HG03103 (cell line): ENCODE measurements around the gene TMEM260.
"Not testable (repeated sequence)": the region's sequence is repeated elsewhere in the genome, so short reads cannot be mapped to it uniquely, and the experiment has no call there.

Source experiments
- ATAC-seq: cut with Tn5 transposase; IDR thresholded peaks from one replicate; pipeline ENCODE4 v1.9.1; 2021; ENCODE audit warnings: low read depth; ENCODE audit not compliant: unreplicated experiment

Gene TMEM260

DNA sequence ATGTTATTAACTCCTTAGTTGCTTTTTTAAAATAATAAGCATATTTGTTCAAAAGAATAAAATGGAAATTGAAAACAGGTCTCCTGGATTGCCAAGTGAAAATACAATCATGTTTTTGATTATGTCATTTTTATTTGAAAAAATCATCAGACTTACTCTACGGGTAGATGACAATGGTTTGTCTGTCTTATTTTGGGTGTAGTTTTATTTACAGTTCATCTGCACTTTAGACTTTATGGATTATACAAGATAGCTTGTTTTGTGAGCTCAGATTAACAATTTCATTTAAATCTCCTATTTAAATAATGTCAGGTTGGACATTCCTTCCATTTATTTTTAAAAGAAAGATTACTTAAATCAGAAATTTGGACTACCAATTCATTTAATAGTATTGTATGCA lies 14.8 kb downstream of the TMEM260 start:
- no peak for ATAC-seq

GRCh38 chr14:56598519-56598918 lies 18.9 kb downstream of the TMEM260 start:
- no peak for ATAC-seq

DNA sequence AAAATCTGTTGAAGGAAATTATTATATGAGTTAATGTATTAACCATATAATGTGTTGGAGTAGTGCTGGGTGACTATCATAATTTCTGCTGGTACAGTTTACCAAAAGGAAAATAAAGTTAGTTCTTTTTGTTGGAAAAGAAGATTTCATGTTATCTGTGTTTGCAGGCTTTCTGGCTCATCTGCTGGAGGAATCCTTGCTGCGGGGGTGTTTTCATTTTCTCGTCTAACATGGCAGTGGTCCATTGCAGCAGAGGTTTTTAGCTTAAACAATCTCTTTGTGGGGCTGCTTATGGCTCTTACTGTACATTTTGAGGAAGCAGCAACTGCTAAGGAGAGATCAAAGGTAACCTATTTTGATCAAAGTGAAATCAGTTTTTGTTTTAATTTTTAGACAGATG lies 24.1 kb downstream of the TMEM260 start:
- ATAC-seq = no peak

DNA sequence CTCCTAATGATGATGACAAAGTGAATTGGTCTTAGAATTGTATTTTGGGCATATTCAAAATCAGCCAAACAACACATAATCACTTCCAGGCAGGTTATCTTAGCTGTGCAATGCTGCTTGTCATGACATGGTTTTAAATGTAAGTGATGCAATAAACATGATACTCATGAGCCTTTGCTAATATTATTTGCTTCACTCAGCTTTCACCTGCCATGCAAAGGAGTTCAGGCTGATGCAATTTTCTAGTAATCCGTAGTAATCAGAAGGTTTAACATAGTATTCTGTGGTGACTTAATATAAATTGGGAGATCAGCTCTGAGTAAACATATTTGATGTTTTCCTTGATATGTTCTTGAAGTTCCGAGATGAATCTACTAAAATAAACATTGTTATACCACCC lies 29.1 kb downstream of the TMEM260 start:
- ATAC-seq = no peak

GRCh38 chr14:56611663-56612062 lies 32.1 kb downstream of the TMEM260 start:
- ATAC-seq = not testable (repeated sequence)

DNA sequence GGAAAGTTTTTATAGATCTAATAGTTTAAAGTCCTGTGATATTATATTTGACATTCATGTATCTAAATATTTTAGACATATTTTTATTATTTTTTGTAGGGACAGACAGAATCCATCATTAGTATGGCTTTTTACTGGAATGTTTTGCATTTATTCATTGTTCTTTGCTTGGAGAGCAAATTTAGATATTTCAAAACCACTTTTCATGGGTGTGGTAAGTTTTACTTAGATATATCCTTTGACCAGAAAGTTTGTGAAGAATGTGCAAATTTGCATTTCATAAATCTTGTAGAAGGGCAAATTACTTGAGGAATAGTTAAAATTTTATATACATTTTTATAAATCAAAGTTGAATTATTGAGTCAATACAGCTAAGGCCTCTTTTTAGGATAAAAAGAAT lies 37.5 kb downstream of the TMEM260 start:
- ATAC-seq = no peak

DNA sequence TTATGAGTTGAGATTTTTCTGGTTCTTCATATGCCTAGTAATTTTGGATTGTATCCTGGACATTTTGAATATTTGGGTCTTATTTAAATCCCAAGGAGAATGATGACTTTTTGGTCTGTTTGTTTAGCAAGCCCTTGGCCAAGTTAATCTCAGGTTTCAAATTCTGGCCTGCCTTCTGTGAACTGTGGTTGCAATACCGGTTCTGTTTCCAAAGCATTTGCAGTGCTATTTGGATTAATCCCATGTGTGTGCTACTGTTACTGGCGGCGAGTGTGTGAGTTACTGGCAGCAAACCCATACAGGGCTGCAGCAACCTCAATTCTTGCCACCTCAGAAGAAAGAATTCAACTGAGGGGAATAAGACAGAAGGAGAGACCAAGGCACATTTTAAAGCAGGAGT lies 51.1 kb downstream of the TMEM260 start:
- no peak for ATAC-seq

GRCh38 chr14:56632195-56632594 lies 52.6 kb downstream of the TMEM260 start:
- ATAC-seq = no peak

DNA sequence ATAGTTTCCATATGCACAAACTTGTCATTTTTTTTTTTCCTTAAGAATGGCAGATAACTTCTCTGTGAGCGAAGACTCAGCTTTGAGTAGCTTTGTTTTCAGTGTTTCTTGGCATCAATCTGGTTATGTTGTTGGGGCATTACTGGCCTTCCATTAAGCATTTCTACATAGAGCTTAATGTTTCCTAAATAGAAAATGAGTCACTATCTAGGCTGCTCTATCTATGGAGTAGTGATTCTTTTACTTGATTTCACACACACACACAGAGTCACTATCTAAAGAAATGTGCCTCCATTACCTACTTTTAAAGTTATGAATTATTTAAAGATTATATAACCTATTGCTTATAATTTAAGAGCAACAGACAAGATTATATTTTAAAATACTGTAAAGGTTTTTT lies 53.9 kb downstream of the TMEM260 start:
- no peak for ATAC-seq

DNA sequence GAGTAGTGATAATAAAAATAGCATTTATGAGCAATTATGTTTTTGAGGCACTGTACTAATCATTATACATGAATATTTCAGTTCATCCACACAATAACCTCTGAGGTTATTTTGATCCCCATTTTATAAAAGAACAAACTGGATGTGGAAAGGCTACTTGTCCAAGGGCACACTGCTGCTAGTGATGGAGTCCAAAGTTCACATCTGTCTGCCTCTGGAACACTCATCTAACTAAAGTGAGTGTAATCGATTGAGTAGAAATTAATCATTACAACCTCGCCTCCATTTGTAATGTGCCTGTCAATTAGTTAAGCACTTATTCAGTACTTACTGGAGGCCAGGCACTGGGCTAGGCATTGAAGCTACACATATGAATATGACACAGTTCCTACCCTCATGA lies 55.4 kb downstream of the TMEM260 start:
- no peak for ATAC-seq

- no peak for ATAC-seq
Measured at GRCh38 chr14:56647493-56647892, 67.9 kb downstream of the TMEM260 start.

GRCh38 chr14:56648508-56649301 lies 69.1 kb downstream of the TMEM260 start:
- ATAC-seq = no peak

DNA sequence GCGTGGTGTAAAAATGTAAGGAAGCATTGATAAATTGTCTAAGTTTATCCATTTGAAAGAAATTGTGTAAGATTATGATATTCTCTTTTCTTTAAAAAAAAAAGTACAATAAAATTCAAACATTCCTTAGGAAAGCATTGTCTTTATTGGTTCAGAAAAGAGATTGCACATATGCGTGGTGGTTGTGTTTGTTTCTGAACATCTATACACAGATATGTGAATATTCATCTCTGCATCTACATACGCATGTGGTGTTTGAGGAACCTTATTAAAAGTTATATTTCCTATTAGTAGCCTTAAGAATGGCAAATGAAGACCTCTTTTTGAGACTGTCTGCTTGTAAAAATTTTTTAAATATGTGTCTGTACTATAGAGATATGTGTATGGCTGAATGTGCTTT lies 69.8 kb downstream of the TMEM260 start:
- no peak for ATAC-seq

DNA sequence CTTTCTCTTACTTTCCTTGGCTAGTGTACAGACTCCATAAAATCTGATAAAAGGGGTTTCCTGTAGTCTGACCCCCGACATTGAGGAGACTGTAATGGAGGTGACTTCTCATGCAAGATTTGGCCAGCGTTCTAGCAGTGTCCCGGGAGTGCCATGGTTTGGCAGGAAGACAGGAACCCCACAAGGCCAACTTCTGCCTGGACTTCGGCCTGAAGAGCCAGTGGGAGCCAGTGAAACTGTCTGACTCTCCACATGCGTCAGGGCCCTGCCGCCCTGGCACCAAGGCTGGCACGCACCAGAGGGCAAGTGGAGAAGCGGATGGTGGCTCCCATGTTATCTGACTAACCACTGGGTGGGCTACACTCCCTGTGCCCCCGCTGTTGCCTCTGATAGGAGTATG lies 70.5 kb downstream of the TMEM260 start:
- ATAC-seq = no peak

- ATAC-seq = no peak
Measured at GRCh38 chr14:56650979-56651378, 71.4 kb downstream of the TMEM260 start.

DNA sequence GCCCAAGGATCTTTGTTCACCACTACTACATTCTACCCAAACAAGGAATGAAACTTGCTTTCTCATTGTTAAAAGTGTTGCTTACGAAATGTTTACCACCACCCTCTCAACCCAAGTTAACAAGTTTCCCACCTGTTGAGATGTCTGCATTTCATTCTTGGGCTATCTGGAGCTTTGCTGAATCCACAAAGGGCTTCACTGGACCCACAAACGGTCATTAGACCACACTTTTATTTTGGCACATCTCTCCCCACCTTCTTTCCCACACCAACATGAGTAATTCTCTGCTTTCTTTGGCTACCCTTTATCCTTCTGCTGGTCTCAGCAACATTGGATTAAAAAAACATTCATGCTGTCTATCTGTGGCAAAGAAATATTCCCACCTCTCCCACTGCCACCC lies 78.0 kb downstream of the TMEM260 start:
- ATAC-seq = no peak

DNA sequence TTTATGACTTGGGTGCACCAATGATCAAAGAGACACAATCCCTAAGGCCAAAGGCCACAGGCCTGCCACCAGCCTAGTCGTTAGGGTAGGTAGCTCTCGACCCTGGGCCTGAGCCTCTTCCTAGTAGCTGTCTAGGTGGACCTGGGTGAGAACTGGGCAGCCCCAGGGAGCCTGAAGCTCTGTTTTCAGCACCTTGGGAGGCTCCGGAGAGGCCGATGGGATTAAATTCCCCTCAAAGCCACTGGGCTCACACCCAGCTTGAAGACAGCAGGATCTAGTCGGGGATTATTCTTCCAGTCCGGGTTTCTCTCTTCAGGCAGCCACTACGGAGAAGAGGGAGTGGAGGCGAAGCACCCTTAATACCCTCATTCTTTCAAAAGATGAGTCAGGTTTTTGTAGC lies 79.8 kb downstream of the TMEM260 start:
- no peak for ATAC-seq

GRCh38 chr14:56659964-56660551 lies 80.5 kb downstream of the TMEM260 start:
- ATAC-seq = no peak

DNA sequence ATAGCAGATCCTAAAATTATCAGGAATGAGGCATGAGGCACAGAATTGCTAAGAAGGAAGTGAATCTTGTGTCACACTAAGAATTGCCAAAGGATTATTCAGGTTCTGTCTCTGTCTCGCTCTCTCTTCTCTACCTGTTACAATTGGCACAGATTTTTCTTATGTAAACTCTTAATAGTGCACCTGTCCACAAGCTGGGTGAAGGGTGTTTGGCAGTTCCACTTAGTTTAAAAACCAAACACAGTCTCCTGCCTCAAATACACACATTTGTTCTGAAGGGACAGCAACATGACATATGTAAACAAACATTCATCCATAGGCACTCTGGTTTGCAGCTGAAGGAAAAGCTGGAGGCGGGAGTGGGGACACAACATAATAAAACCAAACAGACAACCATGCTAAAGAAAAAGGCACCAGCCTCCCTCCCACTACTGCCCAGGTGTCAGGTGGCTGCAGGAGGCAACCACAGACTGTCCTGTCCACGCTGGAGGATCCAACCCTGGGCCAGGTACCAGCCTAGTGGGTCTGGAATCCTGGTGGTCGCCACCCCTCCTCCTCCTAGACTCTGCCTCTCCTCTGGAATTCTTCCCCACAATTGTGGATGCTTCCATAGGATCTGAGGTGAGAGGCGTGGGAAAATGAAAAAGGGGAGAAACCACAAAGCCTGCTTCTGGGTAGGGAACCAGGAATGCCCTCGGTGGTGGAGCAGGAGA lies 81.2 kb downstream of the TMEM260 start:
- ATAC-seq = no peak

DNA sequence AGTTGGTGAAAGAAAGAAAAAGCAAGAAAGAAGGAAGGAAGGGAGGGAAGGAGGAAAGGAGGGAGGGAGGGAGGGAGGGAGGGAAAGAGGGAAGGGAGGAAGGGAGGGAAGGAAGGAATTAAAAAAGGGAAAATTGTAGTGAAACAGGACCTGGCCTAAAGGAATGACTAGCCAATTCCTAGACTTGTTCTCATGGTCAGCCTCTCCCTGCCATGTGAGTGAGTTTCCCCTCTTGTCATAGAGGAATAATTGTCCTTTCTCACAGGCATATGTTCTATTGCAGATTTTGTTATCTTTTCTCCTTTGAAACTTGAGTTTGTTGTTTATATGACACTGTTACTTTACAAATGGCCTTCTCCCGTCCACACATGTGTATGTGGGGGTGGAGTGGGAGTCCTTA lies 81.9 kb downstream of the TMEM260 start:
- ATAC-seq = no peak

DNA sequence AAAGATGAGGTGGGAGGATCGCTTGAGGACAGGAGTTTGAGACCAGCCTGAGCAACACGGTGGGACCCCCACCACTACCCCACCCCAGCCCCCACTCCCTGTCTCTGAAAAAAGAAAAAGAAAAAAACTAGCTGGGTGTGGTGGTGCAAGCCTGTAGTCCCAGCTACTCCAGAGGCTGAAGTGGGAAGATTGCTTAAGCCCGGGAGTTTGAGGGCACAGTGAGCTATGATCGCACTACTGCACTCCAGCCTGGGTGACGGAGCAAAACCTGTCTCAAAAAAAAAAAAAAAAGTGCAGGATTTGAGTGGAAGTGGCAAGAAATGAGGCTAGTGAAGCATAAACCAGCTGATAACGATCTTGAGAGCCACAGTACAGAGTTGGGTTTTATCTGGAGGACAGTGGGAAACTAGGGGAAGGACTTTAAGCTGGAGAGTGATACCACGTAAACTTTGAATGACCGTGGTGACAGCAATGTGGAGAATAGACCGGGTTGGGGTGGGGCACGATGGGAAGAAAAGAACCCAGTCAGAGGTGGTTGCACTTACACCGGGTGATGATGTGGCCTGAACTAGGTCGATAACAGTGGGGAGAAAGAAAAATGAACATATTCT lies 85.3 kb downstream of the TMEM260 start:
- ATAC-seq = no peak
